GM19328 (cell line): ENCODE results near the gene MYO5A.
A peak's percentile ranks its signal among the peaks of the same experiment; 100 is the strongest.
"Not testable (repeated sequence)": the region's sequence is repeated elsewhere in the genome, so short reads cannot be mapped to it uniquely, and the experiment has no call there.

ENCODE experiments used
- ATAC-seq: cut with Tn5 transposase; IDR thresholded peaks from one replicate; pipeline ENCODE4 v1.9.1; 2021; ENCODE audit warnings: mild to moderate bottlenecking, moderate library complexity; ENCODE audit not compliant: unreplicated experiment

MYO5A gene

DNA sequence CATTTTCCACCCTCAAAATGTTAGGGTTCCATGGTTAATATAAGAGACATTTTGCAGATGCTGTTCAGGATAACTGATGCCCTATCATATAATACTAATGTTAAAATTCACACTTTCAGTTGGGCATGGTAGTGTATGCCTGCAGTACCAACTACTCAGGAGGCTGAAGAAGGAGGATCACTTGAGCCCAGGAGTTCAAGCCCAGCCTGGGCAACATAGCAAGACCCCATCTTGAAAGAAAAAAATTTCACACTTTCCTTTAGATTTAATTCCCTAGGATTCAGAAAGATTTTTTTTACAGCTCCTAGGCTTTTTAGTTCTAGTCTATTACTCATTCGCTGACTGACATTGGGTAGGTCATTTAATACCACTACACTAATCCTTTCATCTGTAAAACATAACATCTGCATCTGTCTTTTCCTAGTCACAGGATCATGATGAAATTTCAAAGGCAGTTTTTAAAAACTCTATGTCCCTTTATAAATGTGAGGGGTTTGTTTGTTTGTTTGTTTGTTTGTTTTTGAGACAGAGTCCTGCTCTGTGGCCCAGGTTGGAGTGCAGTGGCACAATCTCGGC, 103.7 kb downstream of the MYO5A start:
- ATAC-seq, result no peak

DNA sequence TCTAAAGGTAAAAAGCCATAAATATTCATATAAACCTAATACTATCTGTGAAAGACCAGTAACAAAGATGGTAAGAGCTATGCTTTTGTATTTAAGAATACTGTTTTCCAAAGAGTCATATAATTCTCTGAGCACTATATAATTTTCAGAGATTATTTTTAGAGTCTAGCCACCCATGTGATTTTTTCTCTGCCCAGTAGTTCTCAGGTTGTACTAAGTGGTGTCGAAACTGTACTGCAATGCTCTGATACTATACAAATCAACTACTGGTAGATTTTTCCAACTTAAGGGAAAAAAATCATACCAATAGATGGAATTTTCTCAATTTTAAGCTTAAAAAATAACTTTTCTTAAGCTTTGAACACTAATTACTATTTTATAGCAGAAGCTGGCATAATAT, 104.8 kb downstream of the MYO5A start:
- no peak for ATAC-seq

DNA sequence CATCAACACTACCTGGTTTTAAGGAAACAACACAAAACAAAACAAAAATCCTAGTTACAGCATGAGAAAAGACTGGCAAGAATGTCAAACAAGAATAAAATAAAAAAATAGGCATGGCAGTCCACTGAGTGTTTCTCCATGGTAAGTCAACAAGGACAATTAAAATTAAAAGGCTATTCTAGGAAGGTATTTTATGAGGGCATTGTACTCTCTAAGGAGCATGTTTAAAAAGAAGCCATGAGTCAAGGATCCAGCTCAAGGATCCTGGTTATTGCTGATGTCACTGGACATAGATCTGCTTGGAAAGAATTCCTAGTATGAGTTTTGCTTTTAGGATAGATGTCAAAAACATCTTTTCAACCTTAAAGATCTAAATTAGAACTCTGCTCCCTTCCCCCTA, 106.7 kb downstream of the MYO5A start:
- no peak for ATAC-seq

DNA sequence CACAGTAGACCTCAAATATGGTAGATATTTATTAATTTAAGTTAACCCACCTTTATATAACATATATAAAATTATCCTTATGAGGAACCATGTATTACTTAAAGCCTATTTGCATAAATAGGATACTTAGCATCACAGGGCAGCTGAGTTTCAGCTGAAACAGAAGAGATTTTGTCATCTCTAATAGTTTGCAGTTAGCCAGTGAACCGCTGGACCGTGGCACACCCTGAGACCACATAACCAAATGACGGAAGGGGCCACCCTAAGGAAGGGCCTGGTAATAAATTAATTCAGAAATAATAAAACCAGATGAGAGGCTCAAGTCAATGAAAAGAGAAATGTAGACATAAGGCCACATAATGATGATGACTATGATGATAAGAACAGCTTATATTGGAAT, 107.7 kb downstream of the MYO5A start:
- ATAC-seq, result no peak

- no peak for ATAC-seq
Measured at GRCh38 chr15:52419494-52419893, 109.2 kb downstream of the MYO5A start.

GRCh38 chr15:52417957-52418356, 110.7 kb downstream of the MYO5A start:
- no peak for ATAC-seq

DNA sequence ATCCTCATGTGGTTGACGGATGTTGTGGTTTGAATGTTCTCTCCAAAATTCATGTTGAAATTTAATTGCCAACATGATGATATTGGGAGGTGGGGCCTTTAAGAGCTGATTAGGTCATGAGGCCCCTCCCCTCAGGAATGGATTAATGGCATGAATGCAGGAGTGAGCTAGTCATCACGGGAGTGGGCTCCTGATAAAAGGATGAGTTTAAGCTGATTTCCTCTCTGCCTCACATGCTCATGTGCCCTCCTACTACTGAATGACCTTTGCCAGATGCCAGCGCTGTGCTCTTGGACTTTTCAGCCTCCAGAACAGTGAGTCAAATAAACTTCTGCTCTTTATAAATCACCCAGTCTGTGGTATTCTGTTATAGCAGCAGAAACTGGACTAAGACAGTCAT, 111.2 kb downstream of the MYO5A start:
- ATAC-seq, result no peak

- ATAC-seq, result not testable (repeated sequence)
Measured at GRCh38 chr15:52416566-52416965, 112.1 kb downstream of the MYO5A start.

DNA sequence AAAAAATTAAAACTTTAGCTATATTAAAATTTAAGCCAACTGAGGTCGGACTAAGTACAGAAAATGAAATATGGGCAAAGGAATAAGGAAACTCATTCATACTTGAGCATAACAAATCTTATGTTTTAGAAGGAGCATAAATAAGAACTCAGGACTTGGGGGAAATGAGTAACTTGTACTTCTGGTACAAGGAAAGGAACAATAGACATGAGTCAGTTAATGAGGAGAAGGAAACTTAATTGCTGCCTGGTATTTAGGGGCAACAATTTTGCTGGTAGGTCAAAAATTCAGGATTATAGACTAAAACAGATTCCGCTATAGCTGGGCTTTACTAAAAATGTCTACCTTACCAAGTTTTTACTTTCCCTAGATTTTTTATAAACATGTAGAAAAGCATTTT, 113.1 kb downstream of the MYO5A start:
- no peak for ATAC-seq

DNA sequence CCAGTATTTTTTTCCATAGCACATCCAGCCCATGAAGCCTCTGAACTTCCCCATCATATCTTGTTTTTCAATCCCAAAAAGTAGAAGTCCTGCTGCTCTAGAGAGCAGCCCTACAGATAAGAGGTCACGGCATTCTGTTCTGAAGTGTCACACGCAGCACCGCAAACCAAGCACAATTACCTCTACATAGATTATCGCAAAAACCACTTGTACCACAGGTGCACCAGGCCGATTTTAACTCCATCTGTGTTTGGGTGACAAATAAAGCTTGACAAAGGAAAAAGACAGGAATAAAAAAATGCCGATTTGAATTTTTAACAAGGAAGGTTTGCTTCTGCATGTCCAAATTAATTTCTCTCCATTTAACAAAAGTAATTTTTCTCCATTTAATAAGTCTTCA, 113.7 kb downstream of the MYO5A start:
- ATAC-seq, result no peak

- ATAC-seq, result no peak
Measured at GRCh38 chr15:52408823-52409222, 119.9 kb downstream of the MYO5A start.

GRCh38 chr15:52407374-52407773, 121.3 kb downstream of the MYO5A start:
- no peak for ATAC-seq

GRCh38 chr15:52406601-52407000, 122.1 kb downstream of the MYO5A start:
- ATAC-seq, result no peak

- ATAC-seq, result no peak
Measured at GRCh38 chr15:52405856-52406255, 122.8 kb downstream of the MYO5A start.

DNA sequence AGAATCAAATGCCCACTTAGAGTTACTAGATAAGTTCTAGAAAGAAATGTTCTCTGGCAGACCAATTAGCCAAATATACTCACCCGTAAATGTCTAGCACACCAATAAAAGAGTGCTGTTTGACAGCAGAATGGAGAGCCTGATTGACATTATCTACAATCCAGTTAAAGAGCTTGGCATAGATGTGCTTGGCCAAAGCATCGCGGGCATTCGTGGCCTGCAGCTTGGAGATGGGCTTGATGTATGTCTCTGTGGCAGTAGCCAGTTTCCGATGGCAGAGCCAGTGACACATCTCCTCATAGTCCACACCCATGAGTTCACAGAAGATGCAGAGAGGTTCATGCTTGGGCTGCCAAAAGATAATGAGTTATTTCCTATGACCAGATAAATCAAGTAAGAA, 131.6 kb downstream of the MYO5A start:
- ATAC-seq, result no peak

DNA sequence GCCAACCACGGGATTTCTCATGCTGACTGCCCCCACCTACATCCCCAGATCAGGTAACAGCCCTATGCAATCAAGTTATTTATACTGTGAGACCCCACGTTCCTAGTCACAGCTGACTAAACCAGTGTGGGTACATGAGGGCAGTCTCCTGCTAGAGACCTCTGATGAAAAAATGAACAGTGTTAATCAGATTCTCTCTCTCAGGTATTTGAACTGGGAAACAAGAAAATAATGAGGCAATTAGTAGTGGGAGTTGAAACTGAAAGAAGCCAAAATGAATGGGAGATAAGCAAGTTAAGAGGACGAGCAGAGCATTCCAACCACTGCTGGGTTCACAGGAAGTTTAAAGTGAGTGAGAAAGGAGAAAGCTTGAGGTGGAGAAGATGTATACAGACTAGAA, 134.6 kb downstream of the MYO5A start:
- ATAC-seq, result no peak

GRCh38 chr15:52392008-52392687, 136.5 kb downstream of the MYO5A start:
- ATAC-seq, result no peak

DNA sequence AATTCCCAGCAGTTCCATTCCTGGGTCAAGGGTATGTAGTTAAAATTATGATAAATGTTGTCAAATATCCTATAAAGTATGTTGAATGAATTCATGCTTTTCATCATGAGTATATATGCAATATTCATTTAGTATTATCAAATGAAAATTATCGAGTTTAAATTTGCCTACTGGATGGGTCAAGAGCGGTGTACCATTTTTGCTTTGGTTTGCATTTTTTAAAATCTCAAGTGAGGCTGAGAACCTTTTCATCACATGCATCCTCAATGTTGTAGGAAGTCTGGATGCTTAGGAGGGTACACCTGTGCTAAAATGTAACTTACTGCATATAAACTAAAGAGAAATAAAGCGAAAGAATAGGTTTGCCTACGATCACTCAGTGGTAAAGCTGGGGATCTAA, 137.6 kb downstream of the MYO5A start:
- ATAC-seq, result no peak

DNA sequence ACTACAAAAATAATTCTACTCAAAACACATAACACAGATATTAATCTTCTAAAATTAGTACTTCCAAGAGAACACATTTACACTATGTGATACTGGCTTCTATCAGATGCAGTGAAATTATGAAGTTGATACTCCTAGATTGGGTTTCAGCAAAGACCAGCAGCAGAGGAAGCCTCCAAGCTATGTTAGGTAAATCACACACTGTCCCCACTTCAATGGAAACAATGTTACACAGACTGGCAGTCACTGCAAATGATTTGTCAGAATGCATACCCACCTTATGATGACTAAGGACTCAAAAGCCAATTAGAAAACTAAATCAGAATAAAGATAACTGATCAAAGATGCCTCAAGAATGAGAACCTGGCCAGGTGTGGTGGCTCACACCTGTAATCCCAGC, 143.0 kb downstream of the MYO5A start:
- ATAC-seq, result no peak

- ATAC-seq, result no peak
Measured at GRCh38 chr15:52383100-52383588, 145.5 kb downstream of the MYO5A start.

- no peak for ATAC-seq
Measured at GRCh38 chr15:52382647-52383046, 146.0 kb downstream of the MYO5A start.

GRCh38 chr15:52379395-52380106, 149.1 kb downstream of the MYO5A start:
- ATAC-seq, result peak; percentile 42
